NCI-H524 treated with DMSO at 0.1 percent for 48 hours (cell line): ENCODE measurements around the gene DHX38.
"Not testable (repeated sequence)": the region's sequence is repeated elsewhere in the genome, so short reads cannot be mapped to it uniquely, and the experiment has no call there.

Experiments used
- DNase-seq: peaks from one replicate; lab custom pipeline; 2025; lab: John Stamatoyannopoulos, UW

DHX38 gene

GRCh38 chr16:72093448-72094265 lies at the start of gene DHX38, which contains the start of gene TXNL4B:
Gene DHX38, plus strand, starts transcription at chr16:72093847. Its CDS starts 2,311 bp downstream, at chr16:72096158.
Gene TXNL4B, minus strand, starts transcription at chr16:72093620. Its CDS starts 2,871 bp downstream, at chr16:72090749.
- DNase-seq, result peak; percentile 99

- no peak for DNase-seq
These were observed 49.4 kb upstream of the DHX38 start for GRCh38 chr16:72044296-72044695.

- DNase-seq, result no peak
These were observed 48.8 kb upstream of the DHX38 start for GRCh38 chr16:72044825-72045359.

GRCh38 chr16:72049110-72049509 lies 44.5 kb upstream of the DHX38 start:
- DNase-seq, result no peak

- DNase-seq, result no peak
These were observed 42.7 kb upstream of the DHX38 start for GRCh38 chr16:72050769-72051464.

- DNase-seq, result no peak
These were observed 41.8 kb upstream of the DHX38 start for GRCh38 chr16:72051818-72052217.

- not testable (repeated sequence) for DNase-seq
These were observed 39.3 kb upstream of the DHX38 start, which contains the start of gene HP for GRCh38 chr16:72054254-72054847. Gene HP, plus strand, starts transcription at chr16:72054505. Its CDS starts 148 bp downstream, at chr16:72054653.

GRCh38 chr16:72055911-72056310 lies 37.7 kb upstream of the DHX38 start:
- no peak for DNase-seq

- not testable (repeated sequence) for DNase-seq
These were observed 36.3 kb upstream of the DHX38 start for GRCh38 chr16:72057313-72057712.

GRCh38 chr16:72059060-72059459 lies 34.6 kb upstream of the DHX38 start:
- DNase-seq, result not testable (repeated sequence)

- DNase-seq, result no peak
These were observed 33.2 kb upstream of the DHX38 start for GRCh38 chr16:72060405-72060804.

- no peak for DNase-seq
These were observed 32.1 kb upstream of the DHX38 start for GRCh38 chr16:72061564-72061963.

- no peak for DNase-seq
These were observed 29.2 kb upstream of the DHX38 start for GRCh38 chr16:72064361-72064894.

- DNase-seq, result no peak
These were observed 26.9 kb upstream of the DHX38 start for GRCh38 chr16:72066747-72067146.

GRCh38 chr16:72068930-72069329 lies 24.7 kb upstream of the DHX38 start:
- no peak for DNase-seq

- DNase-seq, result no peak
These were observed 20.9 kb upstream of the DHX38 start for GRCh38 chr16:72072514-72073342.

- no peak for DNase-seq
These were observed 20.0 kb upstream of the DHX38 start for GRCh38 chr16:72073560-72074230.

- DNase-seq, result not testable (repeated sequence)
These were observed 18.6 kb upstream of the DHX38 start for GRCh38 chr16:72075067-72075466.

- DNase-seq, result not testable (repeated sequence)
These were observed 16.5 kb upstream of the DHX38 start for GRCh38 chr16:72076991-72077706.
